UCSD-AML1 (cell line): ENCODE measurements around the gene NBPF8.
A peak's percentile ranks its signal among the peaks of the same experiment; 100 is the strongest.
"Not testable (repeated sequence)": the region's sequence is repeated elsewhere in the genome, so short reads cannot be mapped to it uniquely, and the experiment has no call there.

Experiments used
- DNase-seq: peaks from one replicate; lab custom pipeline; 2025; ENCODE audit not compliant: unreplicated experiment; lab: John Stamatoyannopoulos, UW

The NBPF8 gene, protein sequence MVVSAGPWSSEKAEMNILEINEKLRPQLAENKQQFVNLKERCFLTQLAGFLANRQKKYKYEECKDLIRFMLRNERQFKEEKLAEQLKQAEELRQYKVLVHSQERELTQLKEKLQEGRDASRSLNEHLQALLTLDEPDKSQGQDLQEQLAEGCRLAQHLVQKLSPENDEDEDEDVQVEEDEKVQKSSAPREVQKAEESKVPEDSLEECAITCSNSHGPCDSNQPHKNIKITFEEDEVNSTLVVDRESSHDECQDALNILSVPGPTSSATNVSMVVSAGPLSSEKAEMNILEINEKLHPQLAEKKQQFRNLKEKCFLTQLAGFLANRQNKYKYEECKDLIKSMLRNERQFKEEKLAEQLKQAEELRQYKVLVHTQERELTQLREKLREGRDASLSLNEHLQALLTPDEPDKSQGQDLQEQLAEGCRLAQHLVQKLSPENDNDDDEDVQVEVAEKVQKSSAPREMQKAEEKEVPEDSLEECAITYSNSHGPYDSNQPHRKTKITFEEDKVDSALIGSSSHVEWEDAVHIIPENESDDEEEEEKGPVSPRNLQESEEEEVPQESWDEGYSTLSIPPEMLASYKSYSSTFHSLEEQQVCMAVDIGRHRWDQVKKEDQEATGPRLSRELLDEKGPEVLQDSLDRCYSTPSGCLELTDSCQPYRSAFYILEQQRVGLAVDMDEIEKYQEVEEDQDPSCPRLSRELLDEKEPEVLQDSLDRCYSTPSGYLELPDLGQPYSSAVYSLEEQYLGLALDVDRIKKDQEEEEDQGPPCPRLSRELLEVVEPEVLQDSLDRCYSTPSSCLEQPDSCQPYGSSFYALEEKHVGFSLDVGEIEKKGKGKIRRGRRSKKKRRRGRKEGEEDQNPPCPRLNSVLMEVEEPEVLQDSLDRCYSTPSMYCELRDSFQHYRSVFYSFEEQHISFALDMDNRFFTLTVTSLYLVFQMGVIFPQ

DNA sequence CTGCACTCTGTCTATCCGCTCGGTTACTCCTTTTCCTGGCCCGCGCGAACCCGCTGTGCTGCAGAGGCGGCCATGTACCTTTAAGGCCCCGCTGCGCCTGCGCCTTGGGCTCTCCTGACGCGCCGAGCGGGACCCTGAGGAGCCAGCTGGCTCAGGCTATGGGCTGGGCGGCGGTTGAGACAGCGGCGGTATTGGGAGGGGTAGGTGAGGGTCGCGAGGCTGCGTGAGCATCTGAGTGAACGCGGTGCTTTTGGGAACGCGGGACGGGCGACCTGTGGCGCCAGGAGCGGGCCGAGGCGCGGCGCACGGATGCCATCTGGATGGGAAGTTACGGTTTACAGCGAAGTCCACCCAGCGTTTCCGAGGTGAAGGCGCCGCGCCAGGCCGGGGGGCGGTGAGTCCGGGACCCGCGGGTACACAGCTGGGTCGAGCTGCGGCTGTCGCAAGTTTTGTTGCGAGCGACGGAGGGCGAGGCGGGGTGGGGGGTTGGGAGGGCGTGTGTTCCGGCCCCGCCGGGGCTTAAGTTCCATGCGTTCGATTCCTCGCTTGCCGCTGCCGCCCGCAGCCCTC, at the start of gene NBPF8:
Gene NBPF8, plus strand, starts transcription at position 125 of the 570 bp plus-strand sequence. CDS start 21,488 bp downstream, outside the sequence.
- peak; percentile 45 for DNase-seq

DNA sequence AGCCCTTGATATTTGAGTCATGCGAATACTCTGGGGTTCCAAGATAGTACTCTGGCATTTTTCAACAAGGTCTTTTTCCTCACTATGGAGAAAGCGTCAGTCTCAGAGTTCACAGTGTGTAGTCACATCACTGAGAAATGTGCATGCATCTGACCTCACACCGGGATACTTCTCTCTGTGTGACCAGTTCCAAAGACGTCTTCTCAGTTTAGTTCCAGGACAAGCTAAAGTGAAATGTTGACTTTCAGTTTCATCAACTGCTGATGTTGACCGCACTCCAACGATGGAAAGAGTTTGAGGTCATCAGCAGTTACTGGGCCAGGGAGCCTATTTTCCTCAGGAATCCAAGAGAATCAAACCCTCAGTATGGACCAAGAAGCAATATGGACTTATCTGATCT, 47.1 kb upstream of the NBPF8 start:
- not testable (repeated sequence) for DNase-seq

DNA sequence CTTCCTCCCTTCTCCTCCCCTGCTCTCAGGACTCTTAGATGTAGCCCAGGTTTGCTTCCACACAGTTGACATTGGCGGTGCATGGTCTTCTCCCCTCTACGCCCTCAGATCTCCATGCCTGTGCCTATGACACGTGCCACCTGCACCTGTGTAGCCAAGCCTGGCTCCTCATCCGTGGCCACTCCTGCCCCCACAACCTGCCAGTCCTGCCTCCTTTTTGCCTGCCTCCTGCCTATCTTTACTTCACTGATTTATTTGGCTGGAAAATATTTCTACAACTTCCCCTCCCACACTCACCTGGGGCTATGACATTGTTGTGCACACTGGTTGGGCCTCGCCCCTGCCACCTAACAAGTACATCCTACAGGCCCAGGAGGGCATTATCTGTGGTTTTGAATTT, 28.2 kb upstream of the NBPF8 start:
- not testable (repeated sequence) for DNase-seq

DNA sequence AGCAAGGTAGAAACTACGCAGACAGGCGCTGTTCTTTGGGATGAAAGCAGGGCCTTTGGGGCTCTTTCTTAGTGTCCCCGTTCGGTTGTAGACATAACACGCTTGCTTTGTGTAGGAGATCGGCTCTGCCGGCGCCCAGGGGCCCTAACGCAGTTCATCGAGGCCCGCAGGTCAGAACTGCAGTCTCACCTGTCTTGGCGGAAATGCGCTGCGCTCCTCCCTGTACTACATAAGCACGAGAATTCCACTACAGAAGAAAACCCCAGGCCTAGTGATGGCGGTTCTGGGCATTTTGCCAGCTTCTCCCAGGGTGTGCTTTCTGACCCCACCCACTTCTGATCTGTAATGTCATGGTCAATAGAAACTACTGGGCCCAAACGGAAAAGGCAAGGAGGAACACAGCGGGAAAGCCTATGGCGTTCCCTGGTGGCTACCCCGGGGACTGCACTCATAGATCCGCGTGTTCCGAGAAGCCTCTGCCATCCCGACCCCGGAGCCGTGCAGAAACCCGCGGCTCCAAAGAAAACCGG, 26.2 kb upstream of the NBPF8 start:
- not testable (repeated sequence) for DNase-seq

DNA sequence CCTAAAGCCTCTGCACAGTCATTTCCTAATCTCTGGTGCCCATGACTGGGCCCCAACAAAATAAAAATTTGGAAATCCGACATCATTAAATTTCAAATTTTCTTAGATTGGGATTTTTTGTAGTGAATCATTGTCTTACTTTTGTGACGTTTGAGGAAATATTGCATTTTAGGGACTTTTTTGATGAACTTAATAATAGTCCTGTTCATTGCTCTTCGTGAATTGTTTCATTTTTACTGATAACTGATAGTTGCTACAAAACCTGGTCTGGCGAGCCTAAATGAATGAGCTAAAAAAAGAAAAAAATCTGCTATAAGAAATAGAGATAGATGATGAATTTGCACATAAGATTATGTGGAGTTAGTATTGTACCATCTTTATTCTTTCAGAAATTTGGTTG, 23.5 kb upstream of the NBPF8 start:
- not testable (repeated sequence) for DNase-seq

DNA sequence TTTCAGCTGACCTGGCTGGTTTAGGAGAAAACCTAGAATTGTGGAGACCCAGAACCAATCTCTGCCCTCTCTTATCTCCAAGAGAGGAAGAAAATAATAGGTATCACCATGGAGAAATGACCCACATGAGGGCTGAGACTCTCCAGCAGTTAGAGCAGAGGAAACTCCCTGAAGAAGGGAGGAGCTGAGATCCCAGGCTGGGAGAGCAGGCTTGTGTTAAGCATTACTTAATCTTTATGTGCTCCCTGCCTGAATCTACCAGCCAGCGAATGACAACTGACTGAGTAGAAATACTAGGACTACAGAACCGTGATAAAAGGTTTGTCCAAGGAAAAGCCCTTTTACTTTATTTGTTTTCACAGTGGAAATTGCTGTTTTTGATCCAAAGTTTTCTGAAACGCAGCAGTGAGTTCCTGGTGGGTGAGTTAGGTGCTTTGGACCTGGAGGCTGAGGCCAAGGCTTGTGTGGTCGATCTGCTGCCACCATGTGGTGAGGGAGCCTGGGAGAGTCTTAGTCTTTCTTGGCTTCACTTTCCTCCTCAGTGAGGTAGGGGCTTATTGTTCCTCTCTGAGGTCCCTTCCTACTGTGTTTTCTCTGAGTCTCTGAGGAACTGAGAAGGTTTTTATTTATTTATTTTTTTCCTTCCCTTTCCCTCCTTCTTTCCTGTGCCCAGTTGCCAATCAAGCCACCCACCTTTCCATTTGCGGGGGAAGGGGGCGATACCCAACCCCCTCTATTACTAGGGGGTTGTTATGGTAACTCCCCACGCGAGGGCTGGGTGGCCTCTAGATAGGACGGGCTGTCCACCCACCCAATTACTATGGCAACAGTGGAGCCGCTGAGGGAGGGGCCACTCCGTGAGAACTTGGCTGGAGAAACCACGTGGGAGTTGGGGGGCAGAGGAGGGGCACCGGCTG, 21.3 kb upstream of the NBPF8 start:
- DNase-seq, result not testable (repeated sequence)

DNA sequence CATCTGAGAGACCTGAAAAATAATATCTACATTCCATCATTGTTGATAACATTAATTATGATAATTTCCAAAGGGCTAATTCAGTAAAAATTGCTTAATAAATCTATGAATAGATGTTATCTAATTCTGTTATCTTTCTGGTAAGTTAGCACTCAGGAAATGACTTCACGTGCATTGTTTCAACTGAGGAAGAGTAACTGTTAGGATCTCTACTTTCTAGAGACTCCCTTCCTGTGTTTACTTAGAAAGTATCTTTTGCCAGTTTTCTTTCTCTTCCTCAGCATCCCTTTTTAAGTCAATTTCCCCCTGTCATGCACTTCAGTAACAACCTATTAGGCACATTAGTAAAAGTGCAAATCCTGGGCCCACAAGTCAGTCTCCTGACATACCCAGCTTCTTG, 9.5 kb upstream of the NBPF8 start:
- DNase-seq, result not testable (repeated sequence)

DNA sequence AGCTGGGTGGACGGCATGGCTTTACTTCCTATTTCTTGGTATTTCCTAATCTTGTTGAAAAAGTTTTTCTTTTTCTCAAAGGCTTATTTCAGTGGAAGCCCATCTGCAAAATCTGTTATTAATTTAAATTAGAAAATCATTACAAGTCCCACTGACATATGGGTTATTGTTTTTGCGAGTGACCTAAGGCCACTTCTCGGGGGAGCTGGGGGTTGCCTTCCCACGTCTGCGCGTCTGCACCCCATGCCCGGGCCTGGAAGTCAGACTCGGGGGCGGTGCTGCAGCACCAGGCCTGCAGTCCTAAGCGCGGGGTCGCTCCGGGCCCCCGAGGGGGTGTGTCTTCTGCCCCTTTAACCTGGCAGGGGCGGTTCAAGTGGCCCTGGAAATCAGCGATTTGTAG, 384 bp upstream of the NBPF8 start:
- not testable (repeated sequence) for DNase-seq

DNA sequence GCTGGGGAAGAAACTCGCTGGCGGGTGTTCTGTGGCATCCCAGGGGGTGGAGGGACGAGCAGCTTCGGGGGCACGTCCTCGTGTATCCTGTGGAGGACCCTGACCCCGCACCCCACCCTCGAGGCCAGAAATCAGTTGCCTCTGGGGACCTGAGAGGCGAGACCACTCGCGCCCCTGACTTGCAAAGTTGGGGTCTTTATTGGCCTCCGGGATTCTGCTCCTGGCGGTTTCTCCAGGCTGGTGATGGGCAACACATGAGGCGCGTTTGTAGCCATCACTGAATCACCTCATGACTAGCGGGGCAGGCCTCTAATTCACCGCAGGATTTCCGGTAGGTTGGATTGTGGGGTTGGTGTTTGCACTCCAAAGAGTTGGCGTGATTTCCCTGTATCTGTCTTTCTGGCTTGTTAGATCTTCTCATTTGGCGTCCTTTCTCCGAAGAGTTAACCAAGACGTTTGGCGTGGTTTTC, 692 bp downstream of the NBPF8 start:
- peak; percentile 8 for DNase-seq

DNA sequence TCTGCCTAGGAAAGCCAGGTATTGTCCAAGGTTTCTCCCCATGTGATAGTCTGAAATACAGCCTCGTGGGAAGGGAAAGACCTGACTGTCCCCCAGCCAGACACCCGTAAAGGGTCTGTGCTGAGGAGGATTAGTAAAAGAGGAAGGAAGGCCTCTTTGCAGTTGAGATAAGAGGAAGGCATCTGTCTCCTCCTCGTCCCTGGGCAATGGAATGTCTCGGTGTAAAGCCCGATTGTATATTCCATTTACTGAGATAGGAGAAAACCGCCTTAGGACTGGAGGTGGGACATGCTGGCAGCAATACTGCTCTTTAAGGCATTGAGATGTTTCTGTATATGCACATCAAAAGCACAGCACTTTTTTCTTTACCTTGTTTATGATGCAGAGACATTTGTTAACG, 10.2 kb downstream of the NBPF8 start:
- not testable (repeated sequence) for DNase-seq

DNA sequence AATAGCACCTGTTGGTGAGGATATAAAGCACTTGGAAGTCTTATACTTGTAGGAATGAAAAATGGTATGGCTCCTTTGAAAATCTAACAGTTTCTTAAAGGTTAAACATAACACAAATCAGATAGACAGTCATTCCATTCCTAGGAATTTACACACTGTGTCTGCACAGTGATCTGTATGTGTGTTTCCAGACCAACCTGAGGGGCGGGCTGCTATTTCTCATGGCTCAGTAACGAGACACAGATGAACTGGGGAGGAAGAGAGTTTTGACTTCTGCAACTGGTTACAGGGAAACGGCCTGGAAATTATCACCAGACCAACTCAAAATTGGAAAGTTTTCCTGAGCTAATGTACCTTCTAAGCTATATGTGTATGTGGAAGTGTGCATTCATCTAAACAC, 16.8 kb downstream of the NBPF8 start:
- DNase-seq, result not testable (repeated sequence)

DNA sequence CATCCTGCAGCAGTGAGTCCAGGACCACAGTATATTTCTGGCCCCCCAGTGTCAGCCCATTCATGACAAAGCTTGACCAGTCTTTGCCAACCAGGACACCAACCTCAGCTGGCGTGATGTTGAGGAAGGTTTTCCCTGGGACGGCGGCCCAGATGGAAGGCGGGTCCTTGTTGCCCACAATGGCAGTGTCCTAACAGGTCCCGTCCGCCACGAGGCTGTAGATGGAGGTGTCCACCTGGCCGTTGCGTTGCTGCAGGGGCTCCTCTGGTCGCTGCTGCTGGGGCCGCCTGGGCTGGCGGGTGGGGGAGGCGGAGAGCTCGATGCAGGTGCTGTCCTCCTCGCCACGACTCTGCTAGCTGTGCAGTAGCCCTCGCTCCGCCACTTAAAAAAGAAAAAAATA, 19.0 kb downstream of the NBPF8 start:
- not testable (repeated sequence) for DNase-seq

DNA sequence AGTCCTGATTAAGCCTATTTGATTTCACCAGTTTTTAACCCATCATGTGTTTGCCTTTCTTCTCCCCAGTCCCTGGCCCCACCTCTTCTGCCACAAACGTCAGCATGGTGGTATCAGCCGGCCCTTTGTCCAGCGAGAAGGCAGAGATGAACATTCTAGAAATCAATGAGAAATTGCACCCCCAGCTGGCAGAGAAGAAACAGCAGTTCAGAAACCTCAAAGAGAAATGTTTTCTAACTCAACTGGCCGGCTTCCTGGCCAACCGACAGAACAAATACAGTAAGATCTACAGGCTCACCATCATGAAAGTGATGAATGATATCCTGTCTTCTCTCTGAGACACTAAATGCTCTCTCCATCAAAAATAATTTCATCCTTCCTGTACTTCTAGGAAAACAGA, 34.3 kb downstream of the NBPF8 start:
- not testable (repeated sequence) for DNase-seq
